Tibial nerve (tissue), 4 donors: ENCODE data around the gene EVC2.

Experiments used
- CTCF ChIP-seq, 5 experiments: fragments of 200-600 bp in 3 of 5; fragments of 450-650 bp in 2 of 5; sonication (generic) in 3 of 5; IDR thresholded peaks; one replicate each; pipeline ENCODE4 v1.5.1; 2016 to 2019; ENCODE audit warnings: antibody characterized with exemption in 5 of 5, mild to moderate bottlenecking in 3 of 5, moderate library complexity in 2 of 5
- EP300 ChIP-seq, 2 donors: sonication (generic); formaldehyde crosslinking; IDR thresholded peaks; one replicate each; pipeline ENCODE4 v1.6.1; 2017; ENCODE audit warnings: antibody characterized with exemption in 2 of 2, mild to moderate bottlenecking in 1 of 2

DNA sequence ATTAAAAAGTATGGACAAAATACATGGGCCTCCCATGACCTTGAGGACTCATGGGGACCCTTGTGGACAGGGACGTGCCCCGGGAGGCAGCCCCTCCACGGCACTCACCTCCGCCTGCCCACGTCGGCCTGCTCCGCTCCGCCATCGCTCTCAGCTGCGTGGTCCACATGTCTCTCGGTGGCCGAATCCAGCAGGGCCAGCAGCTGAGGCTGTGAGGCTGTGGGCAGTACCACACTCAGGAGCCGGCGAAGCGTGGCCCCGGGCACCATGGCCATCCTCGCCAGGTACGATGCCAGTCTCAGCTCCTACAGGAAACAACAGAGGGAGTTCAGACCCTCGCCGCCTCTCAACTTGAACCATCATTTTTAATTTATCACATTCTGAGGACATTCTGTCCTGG, 140.0 kb downstream of the EVC2 start:
- TF ChIP-seq CTCF (IDR thresholded peaks at IDR 0.05) (no peak), EP300 (IDR thresholded peaks at IDR 0.05) (no peak)
